HG03097 (cell line): ENCODE measurements around the gene MESP1.
"Not testable (repeated sequence)": the region's sequence is repeated elsewhere in the genome, so short reads cannot be mapped to it uniquely, and the experiment has no call there.

Source experiments
- ATAC-seq: cut with Tn5 transposase; IDR thresholded peaks from one replicate; pipeline ENCODE4 v1.9.1; 2021; ENCODE audit not compliant: unreplicated experiment, low FRiP score

The MESP1 gene, protein sequence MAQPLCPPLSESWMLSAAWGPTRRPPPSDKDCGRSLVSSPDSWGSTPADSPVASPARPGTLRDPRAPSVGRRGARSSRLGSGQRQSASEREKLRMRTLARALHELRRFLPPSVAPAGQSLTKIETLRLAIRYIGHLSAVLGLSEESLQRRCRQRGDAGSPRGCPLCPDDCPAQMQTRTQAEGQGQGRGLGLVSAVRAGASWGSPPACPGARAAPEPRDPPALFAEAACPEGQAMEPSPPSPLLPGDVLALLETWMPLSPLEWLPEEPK

DNA sequence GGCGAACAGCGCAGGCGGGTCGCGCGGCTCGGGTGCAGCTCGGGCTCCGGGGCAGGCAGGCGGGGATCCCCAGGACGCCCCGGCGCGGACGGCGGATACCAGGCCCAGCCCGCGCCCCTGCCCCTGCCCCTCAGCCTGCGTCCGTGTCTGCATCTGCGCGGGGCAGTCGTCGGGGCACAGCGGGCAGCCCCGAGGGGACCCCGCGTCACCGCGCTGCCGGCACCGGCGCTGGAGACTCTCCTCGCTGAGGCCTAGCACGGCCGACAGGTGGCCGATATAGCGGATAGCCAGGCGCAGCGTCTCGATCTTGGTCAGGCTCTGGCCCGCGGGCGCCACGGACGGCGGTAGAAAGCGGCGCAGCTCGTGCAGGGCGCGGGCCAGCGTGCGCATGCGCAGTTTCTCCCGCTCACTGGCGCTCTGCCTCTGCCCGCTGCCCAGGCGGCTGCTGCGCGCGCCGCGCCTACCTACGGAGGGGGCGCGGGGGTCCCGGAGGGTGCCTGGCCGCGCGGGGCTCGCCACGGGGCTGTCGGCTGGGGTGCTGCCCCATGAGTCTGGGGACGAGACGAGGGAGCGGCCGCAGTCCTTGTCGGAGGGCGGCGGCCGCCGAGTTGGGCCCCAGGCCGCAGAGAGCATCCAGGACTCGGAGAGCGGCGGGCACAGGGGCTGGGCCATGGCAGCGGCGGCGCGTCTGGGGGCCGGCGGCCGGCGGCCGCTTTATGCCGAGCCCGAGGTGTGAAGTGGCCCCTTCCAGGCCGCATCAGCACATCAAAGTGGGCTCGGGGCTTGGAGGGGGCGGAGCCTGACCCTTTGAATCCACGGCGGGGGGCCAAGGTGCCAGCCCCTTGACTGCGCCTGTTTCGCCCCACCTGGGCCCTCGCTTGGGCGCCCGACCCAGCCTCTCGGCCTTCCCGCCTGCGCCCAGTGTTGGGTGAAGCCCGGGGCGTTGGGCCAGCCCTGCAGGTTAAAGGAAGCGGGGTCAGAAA, at the start of gene MESP1:
TSS of gene MESP1 (minus strand) at position 690 of the 983 bp plus-strand sequence. CDS start at position 672, 18 bp downstream.
- ATAC-seq, result peak; percentile 87

DNA sequence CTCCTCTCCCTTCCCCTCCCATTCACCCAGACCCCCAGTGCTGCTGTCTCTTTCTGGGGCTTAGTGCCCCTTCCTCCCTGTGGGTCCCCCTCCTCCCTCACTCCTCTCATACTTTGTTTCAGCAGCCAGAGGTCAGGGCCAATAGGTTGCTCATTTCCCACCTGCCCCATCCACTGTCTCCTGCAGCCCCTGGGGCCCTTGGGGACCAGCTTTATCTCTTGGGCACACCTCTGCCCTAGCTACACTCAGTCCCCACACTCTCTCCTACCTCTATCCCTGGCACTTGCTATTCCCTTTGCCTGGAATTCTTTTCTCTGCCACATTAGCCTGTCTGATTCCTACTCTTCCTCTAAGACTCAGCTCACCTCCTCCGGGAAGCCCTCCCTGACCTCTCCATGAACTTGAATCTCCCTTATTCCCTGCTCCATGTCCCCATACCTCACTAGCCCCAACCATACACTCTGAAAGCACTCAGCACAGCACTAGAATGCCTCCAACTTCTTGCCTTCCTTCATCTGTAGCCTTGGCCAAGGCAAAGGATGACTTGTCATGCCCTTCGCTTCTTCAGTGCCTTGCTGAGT, 49.0 kb upstream of the MESP1 start:
- no peak for ATAC-seq

DNA sequence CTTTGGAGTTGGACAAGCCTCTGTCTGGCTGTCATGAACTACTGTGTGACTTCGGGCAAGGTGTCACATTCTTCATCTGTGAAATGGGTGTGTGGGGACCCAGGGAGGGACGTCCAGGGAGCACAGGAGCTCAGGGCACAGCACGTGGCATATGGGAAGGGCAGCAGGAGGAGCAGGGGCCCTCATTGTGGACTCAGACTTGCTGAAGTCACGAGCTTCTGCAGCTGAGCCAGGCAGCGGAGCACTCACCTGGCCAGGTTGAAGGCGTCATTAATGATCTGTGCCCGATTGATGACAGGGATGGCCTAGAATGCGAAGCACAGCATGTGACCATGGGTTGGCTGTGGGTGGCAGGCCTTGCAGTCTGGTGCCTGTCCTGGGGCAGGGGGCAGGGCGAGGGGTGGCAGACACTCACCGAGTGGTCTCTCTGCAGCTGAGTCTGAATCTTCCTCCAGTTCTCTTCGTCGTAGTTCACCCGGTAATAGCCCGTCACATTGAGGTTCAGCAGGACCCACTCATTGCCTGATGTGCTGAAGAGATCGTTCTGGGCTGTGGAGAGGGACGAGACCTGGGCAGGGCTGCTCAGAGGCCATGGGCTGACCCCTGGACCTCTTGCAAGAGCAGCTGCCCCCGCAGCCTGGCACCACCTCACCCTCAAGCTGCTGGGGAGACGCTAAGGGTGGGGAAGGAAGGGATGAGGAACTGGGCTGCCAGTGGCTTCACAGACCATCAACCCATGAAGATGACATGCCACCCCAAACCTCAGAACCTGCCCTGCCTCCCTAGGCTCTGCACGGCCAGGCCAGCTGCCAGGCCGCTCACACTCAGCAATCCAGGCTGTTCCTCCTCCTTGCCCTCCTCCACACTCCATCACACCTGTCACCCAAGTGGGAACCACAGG, 48.2 kb upstream of the MESP1 start:
- no peak for ATAC-seq

- no peak for ATAC-seq
Observed at GRCh38 chr15:89797678-89798201, 46.7 kb upstream of the MESP1 start.

- ATAC-seq, result no peak
Observed at GRCh38 chr15:89795996-89796395, 44.9 kb upstream of the MESP1 start.

- ATAC-seq, result no peak
Observed at GRCh38 chr15:89794627-89795241, 43.7 kb upstream of the MESP1 start.

DNA sequence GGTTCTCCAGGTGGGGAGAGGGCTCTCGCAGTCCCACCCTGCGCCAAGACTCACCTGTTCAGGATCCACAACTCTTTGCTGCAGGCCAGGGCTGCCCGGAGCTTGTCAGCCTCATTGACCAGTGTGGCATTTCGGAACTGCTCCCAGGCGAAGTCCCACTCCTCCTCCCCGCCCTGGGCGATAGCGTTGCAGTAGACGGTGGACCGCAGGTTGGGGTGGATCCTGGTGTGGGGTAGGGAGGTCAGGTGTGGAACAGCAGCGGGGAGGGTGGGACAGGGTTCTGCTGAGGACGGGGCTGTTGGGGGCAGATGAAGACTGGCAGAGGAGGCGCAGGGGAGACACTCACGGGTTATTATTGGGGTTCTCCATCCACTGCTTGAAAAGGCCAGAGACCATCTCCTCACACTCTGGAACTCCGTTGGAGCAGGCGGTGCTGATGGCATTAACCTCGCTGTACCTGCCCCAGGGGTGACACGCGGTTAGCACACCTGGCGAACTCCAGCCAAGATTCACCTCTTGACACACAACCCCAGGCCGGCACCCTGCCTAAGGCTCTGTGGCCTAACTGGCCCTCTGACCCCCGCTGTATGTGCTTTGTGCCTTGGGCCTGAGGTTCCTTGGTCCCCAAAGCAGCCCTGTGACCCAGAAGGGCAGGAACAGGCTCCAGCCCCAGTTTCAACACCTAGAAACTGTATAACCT, 41.2 kb upstream of the MESP1 start:
- ATAC-seq, result no peak

GRCh38 chr15:89790661-89791060, 39.6 kb upstream of the MESP1 start:
- ATAC-seq, result no peak

GRCh38 chr15:89790206-89790605, 39.2 kb upstream of the MESP1 start:
- no peak for ATAC-seq

DNA sequence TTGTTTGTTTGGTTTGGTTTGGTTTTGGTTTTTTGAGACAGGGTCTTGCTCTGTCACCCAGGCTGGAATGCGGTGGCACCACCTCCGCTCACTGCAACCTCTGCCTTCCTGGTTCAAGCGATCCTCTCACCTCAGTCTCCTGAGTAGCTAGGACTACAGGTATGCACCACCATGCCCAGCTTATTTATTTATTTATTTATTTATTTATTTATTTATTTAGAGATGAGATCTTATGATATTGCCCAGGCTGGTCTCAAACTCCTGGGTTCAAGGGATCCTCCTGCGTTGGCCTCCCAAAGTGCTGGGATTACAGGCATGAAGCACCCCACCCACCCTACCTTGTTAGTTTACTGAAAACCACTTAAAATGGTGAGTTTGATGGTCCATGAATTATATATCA, 37.5 kb upstream of the MESP1 start:
- not testable (repeated sequence) for ATAC-seq

GRCh38 chr15:89787944-89788343, 36.9 kb upstream of the MESP1 start:
- ATAC-seq, result no peak

- ATAC-seq, result no peak
Observed at GRCh38 chr15:89785774-89786140, 34.7 kb upstream of the MESP1 start.

GRCh38 chr15:89785064-89785773, 34.2 kb upstream of the MESP1 start:
- no peak for ATAC-seq

DNA sequence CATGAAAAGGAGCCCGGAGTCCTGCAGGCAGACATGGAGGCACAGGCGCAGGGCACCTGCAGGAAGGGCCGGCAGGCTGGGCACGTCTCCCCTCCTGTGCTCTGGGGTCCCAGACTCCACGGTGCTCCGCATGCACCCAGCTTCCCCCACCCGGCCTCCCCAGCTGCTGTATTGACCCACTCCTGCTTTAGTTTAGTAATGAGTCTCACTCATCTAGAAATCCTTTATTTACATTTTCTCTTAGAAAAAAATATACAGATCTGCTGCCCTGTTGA, 33.6 kb upstream of the MESP1 start:
- ATAC-seq, result no peak

GRCh38 chr15:89783861-89784685, 33.0 kb upstream of the MESP1 start:
- no peak for ATAC-seq

DNA sequence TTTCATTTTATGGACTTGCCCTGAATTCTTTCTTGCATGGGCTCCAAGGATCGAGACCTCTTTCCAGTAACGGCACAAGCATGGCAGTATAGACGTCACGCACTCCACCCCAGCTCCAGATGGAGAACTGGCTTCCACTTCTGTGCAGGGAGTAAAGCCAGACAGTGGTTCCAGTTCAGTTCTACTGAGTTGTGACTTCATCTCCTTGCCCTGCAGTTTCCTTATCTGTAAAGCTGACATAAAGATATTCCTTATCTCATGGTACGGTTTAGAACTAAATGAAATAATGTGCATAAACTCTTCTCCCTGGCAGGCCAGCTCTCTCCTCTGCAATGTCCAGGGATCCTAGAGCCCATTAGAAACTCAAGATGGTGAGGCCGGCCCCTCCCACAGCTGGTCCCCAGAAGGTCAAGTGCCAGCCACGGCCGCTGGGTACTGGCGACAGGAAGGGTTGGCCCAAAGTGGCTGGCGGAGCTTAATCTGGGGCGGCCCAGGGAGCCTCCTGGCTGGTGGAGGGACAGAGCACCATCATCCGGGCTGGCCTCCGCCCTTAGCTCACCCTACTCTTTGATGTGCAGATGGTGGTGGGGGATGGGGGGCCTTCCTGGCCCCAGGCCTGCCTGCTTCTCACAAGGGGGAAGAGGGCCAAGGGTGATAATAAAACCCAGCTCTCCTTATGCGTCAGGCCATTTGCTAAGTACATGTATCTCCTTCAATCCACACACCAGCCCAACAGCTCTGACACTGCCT, 32.2 kb upstream of the MESP1 start:
- no peak for ATAC-seq

DNA sequence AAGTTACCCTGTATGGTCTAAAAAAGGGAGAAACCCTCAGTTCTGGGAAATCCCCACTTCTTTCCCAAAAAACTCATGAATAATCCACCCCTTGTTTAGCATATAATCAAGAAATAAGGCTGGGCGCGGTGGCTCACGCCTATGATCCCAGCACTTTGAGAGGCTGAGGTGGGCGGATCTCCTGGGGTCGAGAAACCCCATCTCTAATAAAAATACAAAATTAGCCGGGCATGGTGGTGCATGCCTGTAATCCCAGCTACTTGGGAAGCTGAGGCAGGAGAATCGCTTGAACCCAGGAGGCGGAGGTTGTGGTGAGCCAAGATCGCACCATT, 31.5 kb upstream of the MESP1 start:
- not testable (repeated sequence) for ATAC-seq
